ENCODE results near the gene SORCS2. TPM values are rescaled to one million over a fixed set of nuclear protein-coding genes. Genes with fewer than 3 reads are reported as not detected.

Gene SORCS2
- total RNA-seq, 1 donor from 2014 or later, result 7.1 TPM

- Mint-ChIP-seq H3K27ac (no peak overlapping the region), H3K36me3 (no peaks in the 10 kb centered on the region), H3K4me3 (no peak overlapping the region), H3K4me1 (no peaks in the 10 kb centered on the region), H3K27me3 (ENCODE audit: low read depth) (peaks cover 3% of the 10 kb centered on the region), H3K9me3 (no peaks in the 10 kb centered on the region)
- DNase-seq (ENCODE audit: low spot score in 2 of 2, unreplicated experiment in 2 of 2), result no peak
- TF ChIP-seq CTCF (IDR thresholded peaks at IDR 0.05; ENCODE audit: unreplicated experiment), result no peak
Measured at GRCh38 chr4:7739077-7739917, 547.0 kb downstream of the SORCS2 start.

- TF ChIP-seq CTCF (IDR thresholded peaks at IDR 0.05; ENCODE audit: unreplicated experiment), result no peak
- H3K9me3 Mint-ChIP-seq, result no peaks in the 10 kb centered on the region
- no peak overlapping the region for H3K27ac Mint-ChIP-seq
- H3K4me1 Mint-ChIP-seq, result no peaks in the 10 kb centered on the region
- H3K4me3 Mint-ChIP-seq, result no peak overlapping the region
- DNase-seq (ENCODE audit: low spot score in 2 of 2, unreplicated experiment in 2 of 2), result no peak
- H3K27me3 Mint-ChIP-seq (ENCODE audit: low read depth), result peaks cover 3% of the 10 kb centered on the region
- H3K36me3 Mint-ChIP-seq, result no peaks in the 10 kb centered on the region
Measured at GRCh38 chr4:7739918-7740865, 547.9 kb downstream of the SORCS2 start.

GRCh38 chr4:7740866-7741525 is 548.7 kb downstream of the SORCS2 start:
- TF ChIP-seq CTCF (IDR thresholded peaks at IDR 0.05; ENCODE audit: unreplicated experiment), result no peak
- H3K4me1 Mint-ChIP-seq, result no peaks in the 10 kb centered on the region
- no peaks in the 10 kb centered on the region for H3K9me3 Mint-ChIP-seq
- no peak overlapping the region for H3K4me3 Mint-ChIP-seq
- H3K27ac Mint-ChIP-seq, result no peak overlapping the region
- no peaks in the 10 kb centered on the region for H3K27me3 Mint-ChIP-seq (ENCODE audit: low read depth)
- no peaks in the 10 kb centered on the region for H3K36me3 Mint-ChIP-seq
- DNase-seq (ENCODE audit: low spot score in 2 of 2, unreplicated experiment in 2 of 2), result no peak

GRCh38 chr4:7741946-7742806 is 549.8 kb downstream of the SORCS2 start:
- Mint-ChIP-seq H3K36me3 (no peaks in the 10 kb centered on the region), H3K27ac (no peak overlapping the region), H3K4me3 (no peak overlapping the region)

More at GRCh38 chr4:7741946-7742806, 549.8 kb downstream of the SORCS2 start:
- no peak for DNase-seq (ENCODE audit: low spot score in 2 of 2, unreplicated experiment in 2 of 2)
- H3K27me3 Mint-ChIP-seq (ENCODE audit: low read depth), result no peaks in the 10 kb centered on the region
- no peak for TF ChIP-seq CTCF (IDR thresholded peaks at IDR 0.05; ENCODE audit: unreplicated experiment)
- no peaks in the 10 kb centered on the region for H3K9me3 Mint-ChIP-seq
- H3K4me1 Mint-ChIP-seq, result no peaks in the 10 kb centered on the region

Data from mesothelial cell of epicardium (in vitro differentiated cells).